ENCODE results near the gene DNAAF8. TPM values are rescaled to one million over a fixed set of nuclear protein-coding genes. Genes with fewer than 3 reads are reported as not detected.

Gene DNAAF8
- total and polyA plus RNA-seq, 2 donors (not counting 3 experiments of a cell fraction or from before 2014, with no cell fraction given) = 0.58 to 1.0 TPM

GRCh38 chr16:4693956-4694641 is 40.2 kb upstream of the DNAAF8 start:
- intact Hi-C loops (cut with micrococcal nuclease) = loop anchor here (1.0 to 2.0 kb wide), 3 partner anchors 40 to 263 kb away; partner anchors contain the start of genes ANKS3, DNAAF8 and MGRN1
- H3K79me2 ChIP-seq (ENCODE audit: control insufficient read depth, insufficient read depth, low read length) = no peaks in the 10 kb centered on the region

More at GRCh38 chr16:4693956-4694641, 40.2 kb upstream of the DNAAF8 start:
- Histone ChIP-seq H3K9ac (replicated peaks; ENCODE audit: extremely low read depth, insufficient read depth, low read length) (peak overlapping the region; percentile 78), H4K20me1 (replicated peaks; ENCODE audit: control insufficient read depth, extremely low read depth, insufficient read depth, low read length) (no peaks in the 10 kb centered on the region), H2AFZ (ENCODE audit: low read depth, low read length) (peak overlapping the region; percentile 87), H3K9me1 (replicated peaks; ENCODE audit: control insufficient read depth, extremely low read depth, insufficient read depth, low read length) (no peaks in the 10 kb centered on the region), H3K4me3 (replicated peaks in 1 of 3; ENCODE audit: insufficient read depth in 1 of 3, low read depth in 1 of 3, low read length in 3 of 3) (peak overlapping the region; percentile 66 to 93 (median 79)), H3K4me1 (ENCODE audit: control insufficient read depth, extremely low read depth, insufficient read depth, low read length) (peaks cover 4% of the 10 kb centered on the region), H3K9me3 (replicated peaks; ENCODE audit: control insufficient read depth, insufficient read depth, low read length) (no peaks in the 10 kb centered on the region), H3K27me3 (ENCODE audit: control insufficient read depth in 2 of 2, insufficient read depth in 2 of 2, low read length in 2 of 2) (no peaks in the 10 kb centered on the region), H3K4me2 (ENCODE audit: insufficient read depth, low read length) (peak overlapping the region; percentile 42), H3K36me3 (ENCODE audit: control insufficient read depth in 2 of 2, extremely low read depth in 1 of 2, insufficient read depth in 2 of 2, low read length in 2 of 2) (peaks cover 0 to 23% of the 10 kb centered on the region in 2 experiments), H3K27ac (ENCODE audit: insufficient read depth, low read depth, low read length) (peak overlapping the region; percentile 32)
- DNase-seq (ENCODE audit: low read depth, low spot score) (peak; percentile 28), FAIRE-seq (no peak)
- BruUV-seq (replicated peaks) = no TSS peak
- no peak for TF ChIP-seq EZH2 (IDR thresholded peaks at IDR 0.05; ENCODE audit: borderline replicate concordance, low read depth, low read length, severe bottlenecking)
- no peak for TF ChIP-seq MAX (IDR thresholded peaks at IDR 0.05; ENCODE audit: insufficient read depth, insufficient read length)
- no peak for TF ChIP-seq POLR2A (IDR thresholded peaks at IDR 0.05; ENCODE audit: low read depth, low read length)
- no peak for TF ChIP-seq CTCF (IDR thresholded peaks at IDR 0.05; ENCODE audit: extremely low read depth in 1 of 2, insufficient read depth in 1 of 2, low read depth in 1 of 2, low read length in 2 of 2)
- no peak for TF ChIP-seq GATA2 (IDR thresholded peaks at IDR 0.05; ENCODE audit: insufficient read depth, insufficient read length, low read depth, low read length)
- no peak for TF ChIP-seq POLR2AphosphoS5 (IDR thresholded peaks at IDR 0.05; ENCODE audit: insufficient read depth, low read depth, low read length)
- TF ChIP-seq MYC (IDR thresholded peaks at IDR 0.05; ENCODE audit: low read depth, low read length) = no peak
- no peak for TF ChIP-seq FOS (IDR thresholded peaks at IDR 0.05; ENCODE audit: borderline replicate concordance, insufficient read depth, low read length)
- no peak for TF ChIP-seq JUN (IDR thresholded peaks at IDR 0.05; ENCODE audit: borderline replicate concordance, insufficient read depth, insufficient read length, low read depth)
- ChIA-PET CTCF (no interaction called here), POLR2A (no interaction called here)
- dilution Hi-C loops (cut with MboI; ENCODE audit: extremely low pct_ligation_motif_present, low sequenced_read_pairs) = no loop called here

Data from endothelial cell of umbilical vein (primary cell).